ENCODE measurements around the gene DLGAP5. TPM values are rescaled to one million over a fixed set of nuclear protein-coding genes. Genes with fewer than 3 reads are reported as not detected.
A peak's percentile ranks its signal among the peaks of the same experiment; 100 is the strongest.

Gene DLGAP5
- total and polyA plus RNA-seq, 2 of the 13 experiments (the other 11 are each of a cell fraction or from before 2014, with no cell fraction given), result 7.7 to 55.8 TPM

DNA sequence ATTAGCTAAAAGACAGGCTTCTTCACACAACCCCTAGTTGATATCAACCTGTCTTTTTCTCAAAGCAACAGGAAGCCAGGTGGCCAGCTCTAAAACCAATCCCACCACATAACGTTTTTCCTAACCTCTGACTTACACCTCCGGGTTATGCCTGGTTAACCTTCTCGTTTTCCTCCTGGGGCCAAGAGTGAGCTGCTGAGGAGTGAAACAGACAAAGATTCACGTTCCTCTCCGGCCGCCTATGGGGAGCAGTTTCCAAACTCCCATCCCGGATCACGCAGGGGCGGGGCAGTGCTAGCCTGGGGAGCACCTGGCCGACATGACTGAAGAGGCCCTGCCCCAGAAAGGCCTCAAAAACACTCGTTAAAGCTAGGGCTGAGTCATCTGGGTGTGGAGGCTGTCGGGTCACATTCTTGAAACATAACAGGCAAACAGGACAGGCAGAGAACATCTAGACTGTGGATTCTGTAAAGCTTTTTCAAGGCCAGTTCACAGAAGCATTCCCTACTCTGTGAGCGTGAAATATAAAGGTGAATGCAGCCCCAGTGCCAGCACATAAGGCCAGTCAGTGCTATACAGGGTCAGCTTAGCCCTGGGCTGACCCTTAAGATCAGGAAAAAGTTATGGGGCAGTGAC, 88.3 kb downstream of the DLGAP5 start (continued):
- TF ChIP-seq, protein P1, sequence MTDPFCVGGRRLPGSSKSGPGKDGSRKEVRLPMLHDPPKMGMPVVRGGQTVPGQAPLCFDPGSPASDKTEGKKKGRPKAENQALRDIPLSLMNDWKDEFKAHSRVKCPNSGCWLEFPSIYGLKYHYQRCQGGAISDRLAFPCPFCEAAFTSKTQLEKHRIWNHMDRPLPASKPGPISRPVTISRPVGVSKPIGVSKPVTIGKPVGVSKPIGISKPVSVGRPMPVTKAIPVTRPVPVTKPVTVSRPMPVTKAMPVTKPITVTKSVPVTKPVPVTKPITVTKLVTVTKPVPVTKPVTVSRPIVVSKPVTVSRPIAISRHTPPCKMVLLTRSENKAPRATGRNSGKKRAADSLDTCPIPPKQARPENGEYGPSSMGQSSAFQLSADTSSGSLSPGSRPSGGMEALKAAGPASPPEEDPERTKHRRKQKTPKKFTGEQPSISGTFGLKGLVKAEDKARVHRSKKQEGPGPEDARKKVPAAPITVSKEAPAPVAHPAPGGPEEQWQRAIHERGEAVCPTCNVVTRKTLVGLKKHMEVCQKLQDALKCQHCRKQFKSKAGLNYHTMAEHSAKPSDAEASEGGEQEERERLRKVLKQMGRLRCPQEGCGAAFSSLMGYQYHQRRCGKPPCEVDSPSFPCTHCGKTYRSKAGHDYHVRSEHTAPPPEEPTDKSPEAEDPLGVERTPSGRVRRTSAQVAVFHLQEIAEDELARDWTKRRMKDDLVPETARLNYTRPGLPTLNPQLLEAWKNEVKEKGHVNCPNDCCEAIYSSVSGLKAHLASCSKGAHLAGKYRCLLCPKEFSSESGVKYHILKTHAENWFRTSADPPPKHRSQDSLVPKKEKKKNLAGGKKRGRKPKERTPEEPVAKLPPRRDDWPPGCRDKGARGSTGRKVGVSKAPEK (CRISPR knock-in tag; IDR thresholded peaks at IDR 0.05; ENCODE audit: borderline replicate concordance), result 0 out of 2 replicates have a peak, but pooled peaks have one; percentile 48
- TF ChIP-seq, protein P2, sequence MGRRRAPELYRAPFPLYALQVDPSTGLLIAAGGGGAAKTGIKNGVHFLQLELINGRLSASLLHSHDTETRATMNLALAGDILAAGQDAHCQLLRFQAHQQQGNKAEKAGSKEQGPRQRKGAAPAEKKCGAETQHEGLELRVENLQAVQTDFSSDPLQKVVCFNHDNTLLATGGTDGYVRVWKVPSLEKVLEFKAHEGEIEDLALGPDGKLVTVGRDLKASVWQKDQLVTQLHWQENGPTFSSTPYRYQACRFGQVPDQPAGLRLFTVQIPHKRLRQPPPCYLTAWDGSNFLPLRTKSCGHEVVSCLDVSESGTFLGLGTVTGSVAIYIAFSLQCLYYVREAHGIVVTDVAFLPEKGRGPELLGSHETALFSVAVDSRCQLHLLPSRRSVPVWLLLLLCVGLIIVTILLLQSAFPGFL (CRISPR knock-in tag; IDR thresholded peaks at IDR 0.05), result no peak
- no peak for TF ChIP-seq ZNF761 (CRISPR knock-in tag; conservative IDR thresholded peaks at IDR 0.05)
- no peak for TF ChIP-seq ZNF234 (CRISPR knock-in tag; conservative IDR thresholded peaks at IDR 0.05)
- peak; percentile 83 for TF ChIP-seq RARA (CRISPR knock-in tag; IDR thresholded peaks at IDR 0.05)
- TF ChIP-seq ZNF558 (CRISPR knock-in tag; IDR thresholded peaks at IDR 0.05; ENCODE audit: borderline replicate concordance), result no peak
- TF ChIP-seq, protein P3, sequence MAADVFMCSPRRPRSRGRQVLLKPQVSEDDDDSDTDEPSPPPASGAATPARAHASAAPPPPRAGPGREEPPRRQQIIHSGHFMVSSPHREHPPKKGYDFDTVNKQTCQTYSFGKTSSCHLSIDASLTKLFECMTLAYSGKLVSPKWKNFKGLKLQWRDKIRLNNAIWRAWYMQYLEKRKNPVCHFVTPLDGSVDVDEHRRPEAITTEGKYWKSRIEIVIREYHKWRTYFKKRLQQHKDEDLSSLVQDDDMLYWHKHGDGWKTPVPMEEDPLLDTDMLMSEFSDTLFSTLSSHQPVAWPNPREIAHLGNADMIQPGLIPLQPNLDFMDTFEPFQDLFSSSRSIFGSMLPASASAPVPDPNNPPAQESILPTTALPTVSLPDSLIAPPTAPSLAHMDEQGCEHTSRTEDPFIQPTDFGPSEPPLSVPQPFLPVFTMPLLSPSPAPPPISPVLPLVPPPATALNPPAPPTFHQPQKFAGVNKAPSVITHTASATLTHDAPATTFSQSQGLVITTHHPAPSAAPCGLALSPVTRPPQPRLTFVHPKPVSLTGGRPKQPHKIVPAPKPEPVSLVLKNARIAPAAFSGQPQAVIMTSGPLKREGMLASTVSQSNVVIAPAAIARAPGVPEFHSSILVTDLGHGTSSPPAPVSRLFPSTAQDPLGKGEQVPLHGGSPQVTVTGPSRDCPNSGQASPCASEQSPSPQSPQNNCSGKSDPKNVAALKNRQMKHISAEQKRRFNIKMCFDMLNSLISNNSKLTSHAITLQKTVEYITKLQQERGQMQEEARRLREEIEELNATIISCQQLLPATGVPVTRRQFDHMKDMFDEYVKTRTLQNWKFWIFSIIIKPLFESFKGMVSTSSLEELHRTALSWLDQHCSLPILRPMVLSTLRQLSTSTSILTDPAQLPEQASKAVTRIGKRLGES (CRISPR knock-in tag; IDR thresholded peaks at IDR 0.05; ENCODE audit: borderline replicate concordance), result no peak
- TF ChIP-seq, protein P4, sequence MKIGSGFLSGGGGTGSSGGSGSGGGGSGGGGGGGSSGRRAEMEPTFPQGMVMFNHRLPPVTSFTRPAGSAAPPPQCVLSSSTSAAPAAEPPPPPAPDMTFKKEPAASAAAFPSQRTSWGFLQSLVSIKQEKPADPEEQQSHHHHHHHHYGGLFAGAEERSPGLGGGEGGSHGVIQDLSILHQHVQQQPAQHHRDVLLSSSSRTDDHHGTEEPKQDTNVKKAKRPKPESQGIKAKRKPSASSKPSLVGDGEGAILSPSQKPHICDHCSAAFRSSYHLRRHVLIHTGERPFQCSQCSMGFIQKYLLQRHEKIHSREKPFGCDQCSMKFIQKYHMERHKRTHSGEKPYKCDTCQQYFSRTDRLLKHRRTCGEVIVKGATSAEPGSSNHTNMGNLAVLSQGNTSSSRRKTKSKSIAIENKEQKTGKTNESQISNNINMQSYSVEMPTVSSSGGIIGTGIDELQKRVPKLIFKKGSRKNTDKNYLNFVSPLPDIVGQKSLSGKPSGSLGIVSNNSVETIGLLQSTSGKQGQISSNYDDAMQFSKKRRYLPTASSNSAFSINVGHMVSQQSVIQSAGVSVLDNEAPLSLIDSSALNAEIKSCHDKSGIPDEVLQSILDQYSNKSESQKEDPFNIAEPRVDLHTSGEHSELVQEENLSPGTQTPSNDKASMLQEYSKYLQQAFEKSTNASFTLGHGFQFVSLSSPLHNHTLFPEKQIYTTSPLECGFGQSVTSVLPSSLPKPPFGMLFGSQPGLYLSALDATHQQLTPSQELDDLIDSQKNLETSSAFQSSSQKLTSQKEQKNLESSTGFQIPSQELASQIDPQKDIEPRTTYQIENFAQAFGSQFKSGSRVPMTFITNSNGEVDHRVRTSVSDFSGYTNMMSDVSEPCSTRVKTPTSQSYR (CRISPR knock-in tag; IDR thresholded peaks at IDR 0.05; ENCODE audit: borderline replicate concordance), result no peak
- TF ChIP-seq ZNF260 (CRISPR knock-in tag; IDR thresholded peaks at IDR 0.05; ENCODE audit: borderline replicate concordance, low read depth), result no peak
- no peak for TF ChIP-seq CAMTA2 (CRISPR knock-in tag; IDR thresholded peaks at IDR 0.05; ENCODE audit: borderline replicate concordance)
- TF ChIP-seq FOXP1 (IDR thresholded peaks at IDR 0.05), result no peak
- TF ChIP-seq FOXP1 (CRISPR knock-in tag; IDR thresholded peaks at IDR 0.05), result peak; percentile 51; the same call in 1 of the 2 replicates
- TF ChIP-seq CC2D1A (CRISPR knock-in tag; IDR thresholded peaks at IDR 0.05), result no peak
- TF ChIP-seq, protein P5, sequence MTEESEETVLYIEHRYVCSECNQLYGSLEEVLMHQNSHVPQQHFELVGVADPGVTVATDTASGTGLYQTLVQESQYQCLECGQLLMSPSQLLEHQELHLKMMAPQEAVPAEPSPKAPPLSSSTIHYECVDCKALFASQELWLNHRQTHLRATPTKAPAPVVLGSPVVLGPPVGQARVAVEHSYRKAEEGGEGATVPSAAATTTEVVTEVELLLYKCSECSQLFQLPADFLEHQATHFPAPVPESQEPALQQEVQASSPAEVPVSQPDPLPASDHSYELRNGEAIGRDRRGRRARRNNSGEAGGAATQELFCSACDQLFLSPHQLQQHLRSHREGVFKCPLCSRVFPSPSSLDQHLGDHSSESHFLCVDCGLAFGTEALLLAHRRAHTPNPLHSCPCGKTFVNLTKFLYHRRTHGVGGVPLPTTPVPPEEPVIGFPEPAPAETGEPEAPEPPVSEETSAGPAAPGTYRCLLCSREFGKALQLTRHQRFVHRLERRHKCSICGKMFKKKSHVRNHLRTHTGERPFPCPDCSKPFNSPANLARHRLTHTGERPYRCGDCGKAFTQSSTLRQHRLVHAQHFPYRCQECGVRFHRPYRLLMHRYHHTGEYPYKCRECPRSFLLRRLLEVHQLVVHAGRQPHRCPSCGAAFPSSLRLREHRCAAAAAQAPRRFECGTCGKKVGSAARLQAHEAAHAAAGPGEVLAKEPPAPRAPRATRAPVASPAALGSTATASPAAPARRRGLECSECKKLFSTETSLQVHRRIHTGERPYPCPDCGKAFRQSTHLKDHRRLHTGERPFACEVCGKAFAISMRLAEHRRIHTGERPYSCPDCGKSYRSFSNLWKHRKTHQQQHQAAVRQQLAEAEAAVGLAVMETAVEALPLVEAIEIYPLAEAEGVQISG (CRISPR knock-in tag; IDR thresholded peaks at IDR 0.05), result peak; percentile 69
- peak; percentile 87 for TF ChIP-seq PHF21A (CRISPR knock-in tag; IDR thresholded peaks at IDR 0.05)
- TF ChIP-seq ELF4 (CRISPR knock-in tag; IDR thresholded peaks at IDR 0.05; ENCODE audit: borderline replicate concordance), result 0 out of 2 replicates have a peak, but pooled peaks have one; percentile 14
- no peak for TF ChIP-seq TP53 (CRISPR knock-in tag; conservative IDR thresholded peaks at IDR 0.05)
